SJSA1 (cell line): ENCODE measurements around the gene IFIT5. TPM values are rescaled to one million over a fixed set of nuclear protein-coding genes. Genes with fewer than 3 reads are reported as not detected.
"Not testable (repeated sequence)": the region's sequence is repeated elsewhere in the genome, so short reads cannot be mapped to it uniquely, and the experiment has no call there.

ENCODE experiments used
- DNase-seq, 2 experiments: peaks; one replicate each; pipeline ENCODE4 v3.0.0-alpha.2; 2015 to 2020; ENCODE audit warnings: low spot score in 2 of 2, low read depth in 1 of 2
- H3K27ac ChIP-seq: fragments of 250-450 bp; sonication (Bioruptor Pico); 2 replicates; pipeline ENCODE4 v1.5.1; 2020; ENCODE audit warnings: mild to moderate bottlenecking, moderate library complexity
- H3K27me3 ChIP-seq: fragments of 250-450 bp; sonication (Bioruptor Pico); replicated peaks from 2 replicates; pipeline ENCODE4 v1.5.1; 2020; ENCODE audit warnings: mild to moderate bottlenecking, moderate library complexity
- H3K36me3 ChIP-seq: fragments of 250-450 bp; sonication (Bioruptor Pico); 2 replicates; pipeline ENCODE4 v1.5.1; 2020; ENCODE audit warnings: mild to moderate bottlenecking
- H3K4me1 ChIP-seq: fragments of 250-450 bp; sonication (Bioruptor Pico); replicated peaks from 2 replicates; pipeline ENCODE4 v1.6.1; 2021; ENCODE audit warnings: mild to moderate bottlenecking
- H3K4me3 ChIP-seq: fragments of 250-450 bp; sonication (Bioruptor Pico); 2 replicates; pipeline ENCODE4 v1.5.1; 2020; ENCODE audit warnings: mild to moderate bottlenecking
- H3K9me3 ChIP-seq: fragments of 250-450 bp; sonication (Bioruptor Pico); replicated peaks from 2 replicates; pipeline ENCODE4 v1.5.1; 2020; ENCODE audit warnings: mild to moderate bottlenecking
- total RNA-seq: library from RNA; depleted of rRNA; stranded (reverse); fragments of >200 nt; shearing (Covaris generic); gene quantifications from 2 replicates; pipeline ENCODE4 v1.2.3, GENCODE V29; 2014

The IFIT5 gene
- total RNA-seq, 1 experiment from 2014 or later: 32.5 TPM

DNA sequence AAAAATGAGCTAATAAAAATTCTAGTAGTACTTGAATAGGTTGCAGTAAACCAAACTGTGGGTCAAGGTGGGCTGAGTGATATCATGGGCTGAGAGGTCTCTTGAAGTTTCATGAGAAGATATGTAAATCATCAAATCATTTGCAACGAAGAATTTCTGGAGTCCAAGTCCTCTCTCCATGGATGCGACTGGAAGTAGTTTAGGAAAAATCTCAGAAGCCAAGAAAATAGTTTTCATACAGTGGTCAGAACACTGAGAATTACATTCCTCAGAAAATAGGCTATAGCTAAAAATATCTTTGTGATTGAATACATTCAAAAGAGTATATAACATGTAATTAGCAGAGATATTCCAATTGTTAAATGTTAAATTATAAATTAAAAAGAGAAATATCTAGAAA, 25.6 kb upstream of the IFIT5 start:
- Histone ChIP-seq H3K27me3 (no peaks in the 10 kb centered on the region), H3K27ac (no peak overlapping the region)
- DNase-seq: no peak

DNA sequence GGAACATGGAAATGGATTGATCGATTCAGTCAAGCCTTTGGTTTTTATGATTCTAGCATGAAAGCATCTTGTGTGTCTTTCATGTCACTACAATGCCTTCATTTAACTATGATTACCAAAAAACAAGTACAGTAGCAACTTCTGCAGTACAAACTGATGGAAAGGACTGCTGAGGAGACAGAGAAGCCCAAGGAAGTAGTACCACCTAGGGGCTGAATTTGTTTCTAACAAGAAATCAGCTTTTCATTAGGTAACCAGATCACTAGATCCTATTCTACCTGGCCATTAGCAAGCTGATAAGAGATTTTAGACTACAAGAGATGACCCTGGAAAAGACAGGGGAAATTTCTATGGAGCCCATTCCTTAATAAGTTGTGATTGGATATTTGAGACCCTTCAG, 25.1 kb upstream of the IFIT5 start:
- DNase-seq: no peak
- peaks cover 10% of the 10 kb centered on the region for H3K4me1 ChIP-seq
- no peak overlapping the region for H3K4me3 ChIP-seq
- no peaks in the 10 kb centered on the region for H3K9me3 ChIP-seq
- H3K27me3 ChIP-seq: no peaks in the 10 kb centered on the region
- no peaks in the 10 kb centered on the region for H3K36me3 ChIP-seq
- no peak overlapping the region for H3K27ac ChIP-seq

More for the DNA sequence above, 25.6 kb upstream of the IFIT5 start:
- no peak overlapping the region for H3K4me3 ChIP-seq
- no peaks in the 10 kb centered on the region for H3K9me3 ChIP-seq
- H3K36me3 ChIP-seq: no peaks in the 10 kb centered on the region
- peaks cover 10% of the 10 kb centered on the region for H3K4me1 ChIP-seq

DNA sequence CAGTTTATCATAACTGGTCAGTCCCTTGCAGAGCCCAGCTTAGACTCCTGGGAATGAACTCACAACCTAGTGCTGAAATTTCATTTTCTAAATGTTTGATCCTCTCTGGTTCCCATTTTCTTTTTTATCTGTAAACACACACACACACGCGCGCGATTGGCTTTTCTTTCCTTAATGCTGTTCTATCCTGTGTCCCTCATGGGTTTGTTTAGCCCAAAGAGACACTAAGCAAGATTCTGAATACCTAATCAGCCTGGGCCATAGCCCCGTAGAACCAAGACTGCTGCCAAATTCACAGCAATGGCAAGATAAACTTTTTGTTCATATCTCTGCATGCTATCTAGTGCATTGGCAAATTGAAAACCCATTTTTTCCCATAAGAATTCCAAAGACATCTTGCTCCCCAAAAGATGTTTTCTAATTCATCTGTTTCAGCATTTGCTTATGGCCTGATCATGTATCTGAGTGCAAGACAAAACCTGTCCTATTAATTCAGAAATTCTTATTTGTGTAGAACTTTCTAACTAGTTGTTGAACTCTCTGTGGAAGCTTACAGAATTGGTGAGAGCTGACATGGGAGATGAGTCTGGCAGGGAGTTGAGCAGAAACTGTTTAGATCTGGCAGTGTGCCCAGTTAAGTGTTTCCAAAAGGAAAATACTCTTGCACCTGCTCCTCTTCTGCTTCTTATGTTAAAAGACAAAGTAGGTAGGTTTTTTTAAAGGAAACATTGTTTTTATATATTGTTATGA, 23.7 kb upstream of the IFIT5 start:
- Histone ChIP-seq H3K9me3 (no peaks in the 10 kb centered on the region), H3K4me1 (peaks cover 10% of the 10 kb centered on the region), H3K4me3 (no peak overlapping the region), H3K27ac (no peak overlapping the region), H3K36me3 (no peaks in the 10 kb centered on the region), H3K27me3 (no peaks in the 10 kb centered on the region)
- no peak for DNase-seq

DNA sequence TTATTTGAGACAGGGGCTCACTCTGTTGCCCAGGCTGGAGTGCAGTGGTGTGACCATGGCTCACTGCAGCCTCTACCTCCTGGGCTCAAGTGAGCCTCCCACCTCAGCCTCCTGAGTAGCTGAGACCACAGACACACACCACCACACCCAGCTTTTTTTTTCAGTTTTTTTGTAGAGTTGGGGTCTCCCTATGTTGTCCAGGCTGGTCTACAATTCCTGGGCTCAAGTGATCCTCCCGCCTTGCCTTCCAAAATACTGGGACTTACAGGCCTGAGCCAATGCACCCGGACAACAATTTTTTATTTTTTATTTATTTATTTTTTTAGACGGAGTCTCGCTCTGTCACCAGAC, 23.2 kb upstream of the IFIT5 start:
- not testable (repeated sequence) for H3K27ac ChIP-seq, DNase-seq, H3K4me3 ChIP-seq, H3K36me3 ChIP-seq, H3K27me3 ChIP-seq, H3K9me3 ChIP-seq
- peaks cover 10% of the 10 kb centered on the region for H3K4me1 ChIP-seq

DNA sequence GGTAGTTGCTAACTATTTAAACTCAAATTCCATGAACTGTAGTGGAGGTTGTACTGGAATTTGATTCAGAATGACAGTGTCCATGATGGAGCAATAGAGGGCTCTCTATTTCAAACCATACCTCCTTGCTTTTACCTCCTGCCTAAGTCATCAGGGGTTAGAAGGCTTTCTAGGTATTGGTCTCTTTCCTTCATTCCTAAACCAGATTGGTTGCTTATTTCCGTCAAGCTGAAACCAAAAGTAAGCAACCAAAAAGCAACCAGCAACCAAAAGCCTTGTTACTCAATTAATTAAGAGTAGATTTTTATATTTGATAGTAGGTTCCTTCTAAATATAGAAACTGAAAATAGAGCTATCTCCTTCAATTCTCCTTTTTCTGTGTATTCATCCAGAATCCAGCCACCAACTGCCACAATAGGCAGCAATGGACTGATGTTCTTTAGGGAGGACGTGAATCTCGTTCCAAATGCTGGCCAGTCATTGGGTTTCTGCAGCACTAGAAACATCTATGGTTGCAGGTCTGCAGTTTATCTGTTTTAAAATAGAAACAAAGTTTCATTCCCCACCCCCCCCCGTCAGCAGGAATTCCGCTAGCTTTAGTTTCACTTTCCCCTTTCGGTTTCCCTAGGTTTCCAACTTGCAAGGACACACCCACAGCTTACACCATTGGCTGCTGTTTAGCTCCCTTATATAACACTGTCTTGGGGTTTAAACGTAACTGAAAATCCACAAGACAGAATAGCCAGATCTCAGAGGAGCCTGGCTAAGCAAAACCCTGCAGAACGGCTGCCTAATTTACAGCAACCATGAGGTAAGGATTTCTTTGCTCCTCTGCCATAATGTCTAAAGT, 22.2 kb upstream of the IFIT5 start, which contains the start of gene IFIT1:
IFIT1 (plus strand) TSS at position 717 of the 850 bp plus-strand sequence; CDS start at position 807, 90 bp downstream.
- Histone ChIP-seq H3K4me3 (peak within 1 kb of the TSS; percentile 42), H3K27ac (peak within 1 kb of the TSS; percentile 70), H3K9me3 (no peaks in the 10 kb centered on the region)

DNA sequence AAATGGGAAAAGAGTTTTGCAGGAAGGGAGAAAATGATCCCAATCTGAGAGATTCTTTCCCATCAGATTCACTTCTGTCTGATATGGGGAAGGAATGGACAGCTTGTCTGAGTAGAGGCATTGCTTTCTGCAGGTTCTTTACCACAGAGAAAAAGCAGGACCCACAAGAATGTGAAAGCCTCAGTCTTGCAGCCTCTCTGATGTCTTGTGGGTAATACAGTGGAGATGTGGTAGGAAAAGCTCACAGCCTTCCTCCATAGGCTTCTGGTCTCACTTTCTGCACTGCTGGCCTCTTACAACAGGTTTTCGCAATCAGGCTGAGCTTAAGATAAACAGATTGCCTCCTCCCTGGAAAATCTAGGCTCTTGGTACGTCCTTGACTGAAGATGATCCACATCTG, 21.4 kb upstream of the IFIT5 start:
- Histone ChIP-seq H3K9me3 (no peaks in the 10 kb centered on the region), H3K27me3 (no peaks in the 10 kb centered on the region), H3K4me3 (peak overlapping the region; percentile 42), H3K4me1 (peaks cover 16% of the 10 kb centered on the region), H3K36me3 (no peaks in the 10 kb centered on the region), H3K27ac (0 out of 2 replicates have a peak overlapping the region, but pooled peaks have one; percentile 70)
- peak in 1 of 2 experiments; percentile 12 for DNase-seq

More for the DNA sequence above, 22.2 kb upstream of the IFIT5 start, which contains the start of gene IFIT1:
- Histone ChIP-seq H3K27me3 (no peaks in the 10 kb centered on the region), H3K36me3 (no peaks in the 10 kb centered on the region), H3K4me1 (peaks cover 10% of the 10 kb centered on the region)
- DNase-seq: peak; percentile 68 to 82

DNA sequence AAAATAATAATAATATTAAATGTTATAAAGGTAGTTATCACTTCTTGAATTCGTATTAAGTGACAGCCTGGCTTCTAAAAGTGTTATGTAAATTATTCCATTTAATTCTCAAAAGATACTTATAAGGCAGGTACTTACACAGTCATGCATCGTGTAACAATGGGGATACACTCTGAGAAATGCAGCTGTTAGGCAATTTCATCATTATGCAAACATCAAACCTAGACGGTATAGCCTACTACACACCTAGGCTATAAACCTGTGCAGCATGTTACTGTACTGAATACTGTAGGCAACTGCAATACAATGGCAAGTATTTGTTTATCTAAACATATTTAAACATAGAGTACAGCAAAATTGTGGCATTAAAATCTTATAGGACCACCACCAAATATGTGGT, 20.5 kb upstream of the IFIT5 start:
- DNase-seq: no peak
- Histone ChIP-seq H3K27me3 (no peaks in the 10 kb centered on the region), H3K27ac (no peak overlapping the region), H3K4me1 (peaks cover 18% of the 10 kb centered on the region), H3K36me3 (no peaks in the 10 kb centered on the region), H3K4me3 (no peak overlapping the region), H3K9me3 (no peaks in the 10 kb centered on the region)

DNA sequence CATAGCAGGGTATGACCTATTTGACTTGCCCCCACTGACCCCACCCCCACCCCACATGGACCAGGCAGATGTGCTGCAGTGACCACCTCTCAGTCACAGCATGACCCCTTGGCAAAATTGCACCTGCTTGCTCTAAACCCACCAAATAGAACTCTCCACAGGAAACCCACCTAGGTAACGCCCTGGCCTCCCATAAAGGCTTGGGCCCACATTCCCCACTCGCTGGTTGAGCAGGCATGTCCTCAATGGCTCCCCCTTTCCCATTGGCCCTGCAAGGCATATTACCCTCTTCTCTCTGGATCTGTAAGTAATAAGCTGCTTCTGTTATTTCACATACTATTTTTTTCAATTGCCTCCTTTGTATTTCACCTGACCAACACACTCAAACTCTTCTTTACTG, 19.2 kb upstream of the IFIT5 start:
- H3K36me3 ChIP-seq: no peaks in the 10 kb centered on the region
- H3K4me3 ChIP-seq: no peak overlapping the region
- DNase-seq: no peak
- no peaks in the 10 kb centered on the region for H3K9me3 ChIP-seq
- H3K27ac ChIP-seq: no peak overlapping the region
- H3K4me1 ChIP-seq: peaks cover 18% of the 10 kb centered on the region
- H3K27me3 ChIP-seq: no peaks in the 10 kb centered on the region

DNA sequence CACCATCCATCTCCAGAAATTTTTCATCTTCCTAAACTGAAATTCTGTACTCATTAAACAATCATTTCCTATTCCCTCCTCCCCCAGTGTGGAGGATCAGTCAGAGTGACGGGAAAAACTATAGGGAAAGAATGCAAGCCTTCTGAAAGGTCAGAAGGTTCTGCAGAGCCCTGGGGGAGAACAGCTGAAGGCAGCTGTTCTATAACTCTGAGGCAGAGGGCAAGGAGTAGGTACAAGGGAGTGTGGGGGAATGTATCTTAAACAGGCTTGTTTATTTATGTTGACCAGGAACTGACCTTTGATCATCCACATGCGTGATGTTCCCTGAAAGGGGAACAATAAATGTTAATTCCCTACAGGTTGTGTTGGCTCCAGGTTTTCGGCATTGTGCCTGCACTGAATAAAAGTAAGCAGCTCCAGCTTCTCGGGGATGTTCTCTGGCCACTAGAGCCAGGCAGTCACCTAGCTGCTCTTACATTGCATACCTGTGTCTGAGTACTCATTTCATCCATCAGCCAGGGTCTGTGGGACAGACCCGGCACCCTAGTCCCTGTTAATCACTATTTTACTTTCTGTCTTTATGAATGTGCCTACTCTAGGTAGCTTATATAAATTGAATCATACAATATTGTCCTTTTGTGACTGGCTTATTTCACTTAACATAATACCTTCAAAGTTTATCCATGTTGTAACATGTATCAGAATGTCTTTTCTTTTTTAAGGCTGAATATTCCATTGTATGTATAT, 16.2 kb upstream of the IFIT5 start:
- H3K4me1 ChIP-seq: peaks cover 11% of the 10 kb centered on the region
- H3K4me3 ChIP-seq: no peak overlapping the region
- no peak for DNase-seq
- H3K36me3 ChIP-seq: no peaks in the 10 kb centered on the region
- no peaks in the 10 kb centered on the region for H3K27me3 ChIP-seq
- H3K9me3 ChIP-seq: no peaks in the 10 kb centered on the region
- H3K27ac ChIP-seq: no peak overlapping the region

DNA sequence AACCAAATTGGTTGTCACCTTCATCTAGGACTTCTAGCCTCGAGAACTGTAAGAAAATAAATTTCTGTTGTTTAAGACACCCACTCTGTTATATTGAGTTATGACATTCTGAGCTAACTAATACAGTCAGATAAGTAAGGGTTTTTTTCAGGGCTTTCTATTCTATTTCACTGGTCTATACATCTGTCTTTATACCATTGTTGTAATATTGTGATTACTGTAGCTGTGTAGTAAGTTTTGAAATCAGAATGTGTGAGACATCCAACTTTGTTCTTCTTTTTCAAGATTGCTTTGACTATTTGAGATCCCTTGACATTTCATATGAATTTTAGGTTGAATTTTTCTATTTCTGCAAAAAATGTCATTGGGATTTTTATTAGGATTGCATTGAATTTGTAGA, 14.4 kb upstream of the IFIT5 start:
- DNase-seq: no peak
- H3K27ac ChIP-seq: no peak overlapping the region
- no peaks in the 10 kb centered on the region for H3K9me3 ChIP-seq
- no peak overlapping the region for H3K4me3 ChIP-seq
- H3K4me1 ChIP-seq: peaks cover 8% of the 10 kb centered on the region
- H3K27me3 ChIP-seq: no peaks in the 10 kb centered on the region
- no peaks in the 10 kb centered on the region for H3K36me3 ChIP-seq

DNA sequence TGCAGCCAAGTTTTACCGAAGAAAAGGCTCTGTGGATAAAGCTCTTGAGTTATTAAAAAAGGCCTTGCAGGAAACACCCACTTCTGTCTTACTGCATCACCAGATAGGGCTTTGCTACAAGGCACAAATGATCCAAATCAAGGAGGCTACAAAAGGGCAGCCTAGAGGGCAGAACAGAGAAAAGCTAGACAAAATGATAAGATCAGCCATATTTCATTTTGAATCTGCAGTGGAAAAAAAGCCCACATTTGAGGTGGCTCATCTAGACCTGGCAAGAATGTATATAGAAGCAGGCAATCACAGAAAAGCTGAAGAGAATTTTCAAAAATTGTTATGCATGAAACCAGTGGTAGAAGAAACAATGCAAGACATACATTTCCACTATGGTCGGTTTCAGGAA, 11.3 kb upstream of the IFIT5 start:
- H3K27me3 ChIP-seq: no peaks in the 10 kb centered on the region
- no peak overlapping the region for H3K4me3 ChIP-seq
- H3K4me1 ChIP-seq: peaks cover 1% of the 10 kb centered on the region
- no peaks in the 10 kb centered on the region for H3K9me3 ChIP-seq
- no peaks in the 10 kb centered on the region for H3K36me3 ChIP-seq
- no peak for DNase-seq
- H3K27ac ChIP-seq: no peak overlapping the region

DNA sequence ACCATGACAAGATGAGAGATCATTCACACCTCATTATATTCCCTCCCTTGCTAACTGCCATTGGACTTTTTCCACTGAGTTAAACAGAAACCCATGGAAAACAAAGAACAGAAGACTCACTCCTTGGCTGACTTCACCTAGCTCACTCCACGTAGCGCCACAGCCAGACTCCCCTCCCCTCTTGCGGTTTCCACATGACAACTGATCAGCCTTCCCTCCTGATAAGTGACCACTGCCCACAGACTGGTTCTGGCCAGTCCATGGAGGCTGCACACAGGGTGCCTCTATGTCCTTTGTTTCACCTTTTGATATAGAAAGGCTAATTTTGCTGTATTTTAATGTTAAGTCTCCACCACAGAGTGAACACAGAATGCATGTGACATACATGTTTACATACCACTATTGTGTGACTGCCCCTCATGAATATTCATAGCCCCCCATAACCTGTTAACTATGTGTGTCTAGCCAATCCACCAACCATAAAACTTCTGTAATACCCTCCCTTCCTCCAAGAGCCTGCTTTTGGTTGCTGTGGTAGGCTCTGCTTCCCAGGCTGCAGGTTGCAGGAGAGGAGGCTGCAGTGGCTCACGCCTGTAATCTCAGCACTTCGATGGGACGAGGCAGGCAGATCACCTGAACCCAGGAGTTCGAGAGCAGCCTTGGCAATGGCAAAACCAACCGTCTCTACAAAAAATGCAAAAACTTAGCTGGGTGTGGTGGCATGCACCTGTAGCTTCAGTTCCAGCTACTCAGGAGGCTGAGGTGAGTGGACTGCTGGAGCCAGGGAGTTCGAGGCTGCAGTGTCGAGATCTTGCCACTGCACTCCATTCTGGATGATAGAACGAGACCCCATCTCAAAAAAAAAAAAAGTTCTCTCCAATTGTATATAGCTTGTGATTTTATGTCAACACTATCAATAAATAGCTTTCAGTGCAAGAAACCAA, 10.0 kb upstream of the IFIT5 start:
- Histone ChIP-seq H3K27ac (no peak overlapping the region), H3K4me3 (no peak overlapping the region), H3K9me3 (no peaks in the 10 kb centered on the region), H3K27me3 (no peaks in the 10 kb centered on the region), H3K4me1 (no peaks in the 10 kb centered on the region), H3K36me3 (no peaks in the 10 kb centered on the region)
- no peak for DNase-seq

DNA sequence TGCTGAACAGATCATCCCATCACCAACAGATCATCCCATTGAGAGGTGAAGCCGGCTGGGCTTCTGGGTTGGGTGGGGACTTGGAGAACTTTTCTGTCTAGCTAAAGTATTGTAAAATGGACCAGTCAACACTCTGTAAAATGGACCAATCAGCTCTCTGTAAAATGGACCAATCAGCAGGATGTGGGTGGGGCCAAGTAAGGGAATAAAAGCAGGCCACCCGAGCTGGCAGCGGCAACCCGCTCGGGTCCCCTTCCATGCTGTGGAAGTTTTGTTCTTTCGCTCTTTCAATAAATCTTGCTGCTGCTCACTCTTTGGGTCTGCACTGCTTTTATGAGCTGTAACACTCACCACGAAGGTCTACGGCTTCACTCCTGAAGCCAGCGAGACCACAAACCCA, 8.2 kb upstream of the IFIT5 start:
- H3K4me3 ChIP-seq, H3K36me3 ChIP-seq, DNase-seq, H3K27me3 ChIP-seq, H3K9me3 ChIP-seq, H3K4me1 ChIP-seq, H3K27ac ChIP-seq: not testable (repeated sequence)
